Spleen (tissue), 7 donors: ENCODE measurements around the gene TRMT2A.

Experiments
- CTCF ChIP-seq, 11 experiments: fragments of 200-600 bp in 7 of 11; fragments of 450-650 bp in 4 of 11; sonication (generic) in 4 of 11; IDR thresholded peaks in 8 of 11; conservative IDR thresholded peaks in 3 of 11; 1 replicate in 7 of 11; 2 replicates in 4 of 11; pipeline versions ENCODE4 v1.4.0 to v1.8.0; 2016 to 2021; ENCODE audit warnings: antibody characterized with exemption in 11 of 11, inconsistent platforms in 4 of 11, mild to moderate bottlenecking in 1 of 11
- POLR2A ChIP-seq, 3 donors: fragments of 450-650 bp; IDR thresholded peaks; one replicate each; pipeline ENCODE4 v1.5.1; 2017; ENCODE audit warnings: antibody characterized with exemption in 3 of 3, mild to moderate bottlenecking in 1 of 3
- POLR2AphosphoS5 ChIP-seq, 3 donors: sonication (generic); formaldehyde crosslinking; IDR thresholded peaks; one replicate each; pipeline ENCODE4 v1.5.1; 2017; ENCODE audit warnings: antibody characterized with exemption in 3 of 3
- donor health status: DM: no; HTN: no; CAD: no; lungs with moderate emphysema.
- donor health status: DM: no; HTN: no; CAD: no.
- donor health status: DM: no; HTN: no; CAD: no.

GRCh38 chr22:20066617-20067383 is 50.2 kb downstream of the TRMT2A start:
- TF ChIP-seq POLR2AphosphoS5 (IDR thresholded peaks at IDR 0.05) (peak in 1 of 3 donors; percentile 16), CTCF (IDR thresholded peaks at IDR 0.05 in 8 of 11, conservative IDR thresholded peaks at IDR 0.05 in 3 of 11) (no peak), POLR2A (IDR thresholded peaks at IDR 0.05) (no peak)
